22Rv1 (cell line): ENCODE results near the gene HTR1D.

Source experiments
- CTCF ChIP-seq: fragments of 450-650 bp; IDR thresholded peaks from 2 replicates; pipeline ENCODE4 v1.5.1; 2017; ENCODE audit warnings: mild to moderate bottlenecking
- ZFX ChIP-seq: fragments of 450-650 bp; IDR thresholded peaks from 2 replicates; pipeline ENCODE4 v1.6.1; 2017; ENCODE audit warnings: antibody characterized with exemption, borderline replicate concordance

- TF ChIP-seq CTCF (no peak), ZFX (no peak)
Measured at GRCh38 chr1:23214640-23215039, 2.7 kb downstream of the HTR1D start.
